ENCODE data around the gene SMPD3. TPM values are rescaled to one million over a fixed set of nuclear protein-coding genes. Genes with fewer than 3 reads are reported as not detected.

The SMPD3 gene
- total RNA-seq, 4 donors from 2014 or later, result 0.22 to 0.38 TPM; not detected in 2

DNA sequence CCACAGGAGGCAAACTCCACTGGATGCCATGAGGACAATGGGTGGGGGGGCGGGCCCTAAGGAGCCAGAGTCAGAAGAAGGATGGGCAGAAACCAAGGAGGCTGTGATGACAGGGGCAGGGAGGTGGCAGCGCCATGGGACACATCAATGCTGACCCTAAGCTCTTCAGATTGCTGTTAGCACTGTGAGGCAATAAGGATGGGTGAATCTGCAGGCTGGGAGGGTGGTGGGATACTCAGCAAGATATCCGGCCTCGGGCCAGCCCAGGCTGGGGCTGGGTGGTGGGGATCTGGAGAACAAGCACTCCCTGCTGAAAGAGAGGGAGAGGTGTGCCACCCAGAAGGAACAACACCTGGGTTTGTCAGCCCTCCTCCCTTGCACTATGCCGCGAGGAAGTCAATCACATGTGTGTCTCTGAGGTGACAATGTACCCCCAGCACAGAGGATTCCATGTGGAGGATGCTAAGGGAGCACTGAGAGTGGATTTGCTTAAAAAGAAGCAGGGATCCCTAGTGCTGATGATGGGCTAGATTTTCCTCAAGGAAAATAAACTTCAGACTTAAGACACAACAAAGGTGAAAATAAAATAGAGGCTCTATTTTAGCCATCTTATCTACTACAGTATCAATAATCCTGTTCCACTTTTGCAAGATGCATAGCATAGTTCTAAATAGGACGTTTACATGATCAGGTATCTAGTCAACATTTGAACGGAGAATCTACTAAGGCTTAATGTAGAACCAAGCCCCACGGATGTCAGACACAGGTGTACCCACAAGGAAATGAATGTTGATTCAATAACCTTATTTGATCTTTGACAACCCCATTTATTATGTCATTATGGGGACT is 22.6 kb downstream of the SMPD3 start:
- TF ChIP-seq, protein P1, sequence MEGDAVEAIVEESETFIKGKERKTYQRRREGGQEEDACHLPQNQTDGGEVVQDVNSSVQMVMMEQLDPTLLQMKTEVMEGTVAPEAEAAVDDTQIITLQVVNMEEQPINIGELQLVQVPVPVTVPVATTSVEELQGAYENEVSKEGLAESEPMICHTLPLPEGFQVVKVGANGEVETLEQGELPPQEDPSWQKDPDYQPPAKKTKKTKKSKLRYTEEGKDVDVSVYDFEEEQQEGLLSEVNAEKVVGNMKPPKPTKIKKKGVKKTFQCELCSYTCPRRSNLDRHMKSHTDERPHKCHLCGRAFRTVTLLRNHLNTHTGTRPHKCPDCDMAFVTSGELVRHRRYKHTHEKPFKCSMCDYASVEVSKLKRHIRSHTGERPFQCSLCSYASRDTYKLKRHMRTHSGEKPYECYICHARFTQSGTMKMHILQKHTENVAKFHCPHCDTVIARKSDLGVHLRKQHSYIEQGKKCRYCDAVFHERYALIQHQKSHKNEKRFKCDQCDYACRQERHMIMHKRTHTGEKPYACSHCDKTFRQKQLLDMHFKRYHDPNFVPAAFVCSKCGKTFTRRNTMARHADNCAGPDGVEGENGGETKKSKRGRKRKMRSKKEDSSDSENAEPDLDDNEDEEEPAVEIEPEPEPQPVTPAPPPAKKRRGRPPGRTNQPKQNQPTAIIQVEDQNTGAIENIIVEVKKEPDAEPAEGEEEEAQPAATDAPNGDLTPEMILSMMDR (IDR thresholded peaks at IDR 0.05; ENCODE audit: low read depth), result no peak

DNA sequence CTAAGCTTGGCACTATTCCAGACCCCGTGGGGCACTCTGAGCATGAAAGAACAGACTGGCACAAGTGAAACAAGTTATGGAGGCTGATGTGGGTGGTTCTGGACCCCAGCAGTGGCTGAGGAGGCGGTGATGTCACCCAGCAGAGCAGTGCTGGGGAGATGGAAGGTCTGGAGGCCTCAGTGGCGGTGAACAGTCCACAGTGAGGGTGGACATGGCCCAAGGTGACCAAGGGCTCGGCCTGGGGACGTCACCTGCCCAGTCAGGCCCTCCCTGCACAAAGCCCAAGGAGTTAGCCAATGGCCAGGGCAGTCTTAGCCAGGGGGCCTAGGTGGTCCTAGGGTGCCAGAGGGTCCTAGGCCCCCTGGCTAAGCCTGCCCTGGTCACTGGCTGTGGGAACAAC is 24.5 kb downstream of the SMPD3 start:
- TF ChIP-seq, protein P1 (IDR thresholded peaks at IDR 0.05; ENCODE audit: low read depth), result no peak

DNA sequence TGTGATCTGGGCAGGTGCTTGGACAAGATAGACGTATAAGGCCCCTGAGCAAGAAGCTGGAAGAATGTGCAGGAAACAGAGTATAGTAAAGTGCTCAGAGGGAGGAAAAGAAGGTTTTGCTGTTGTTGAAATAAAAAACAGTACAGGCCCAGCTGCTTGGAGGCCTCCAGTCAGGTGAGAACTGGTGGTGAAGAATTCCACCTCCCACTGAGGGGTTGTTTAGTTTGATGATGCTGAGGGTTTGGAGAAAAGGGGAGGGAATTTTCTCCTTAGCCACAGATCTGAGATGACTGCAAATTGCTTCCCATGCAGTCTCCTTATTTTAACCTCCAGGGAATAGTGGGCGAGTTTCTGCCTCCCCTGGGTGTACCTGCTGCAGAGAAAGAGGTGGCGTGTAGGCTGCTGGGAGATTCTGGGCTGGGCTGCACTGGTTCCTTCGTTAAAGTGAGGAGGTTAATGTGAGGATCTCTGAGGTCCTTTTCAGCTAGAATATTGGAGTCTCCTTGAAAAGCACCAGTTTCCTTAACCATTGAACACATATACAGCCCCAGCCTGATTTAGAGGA is 25.8 kb downstream of the SMPD3 start:
- TF ChIP-seq, protein P1 (IDR thresholded peaks at IDR 0.05; ENCODE audit: low read depth), result no peak

GRCh38 chr16:68421076-68421475 is 27.2 kb downstream of the SMPD3 start:
- TF ChIP-seq, protein P1 (IDR thresholded peaks at IDR 0.05; ENCODE audit: low read depth), result no peak

- TF ChIP-seq, protein P1 (IDR thresholded peaks at IDR 0.05; ENCODE audit: low read depth), result no peak
Observed at GRCh38 chr16:68420366-68420942, 27.9 kb downstream of the SMPD3 start.

GRCh38 chr16:68417711-68418301 is 30.5 kb downstream of the SMPD3 start:
- TF ChIP-seq, protein P1 (IDR thresholded peaks at IDR 0.05; ENCODE audit: low read depth), result no peak
